Duodenal mucosa (tissue), 2 donors: ENCODE results near the gene NUDT14.

ENCODE experiments used
- H3K27ac ChIP-seq: one replicate; pipeline ENCODE4 v1.7.0; 2013; ENCODE audit warnings: low read depth, low read length
- H3K27me3 ChIP-seq, 2 donors: one replicate each; pipeline ENCODE4 v1.7.0; 2013; ENCODE audit warnings: low read length in 2 of 2, control low read depth in 1 of 2; ENCODE audit not compliant: insufficient read depth in 2 of 2, control insufficient read depth in 1 of 2
- H3K36me3 ChIP-seq, 2 donors: one replicate each; pipeline ENCODE4 v1.7.0; 2013; ENCODE audit warnings: low read length in 2 of 2, control low read depth in 1 of 2; ENCODE audit not compliant: insufficient read depth in 2 of 2, control insufficient read depth in 1 of 2
- H3K4me1 ChIP-seq, 2 donors: one replicate each; pipeline ENCODE4 v1.7.0; 2013; ENCODE audit warnings: low read length in 2 of 2, control low read depth in 1 of 2; ENCODE audit not compliant: insufficient read depth in 2 of 2, control insufficient read depth in 1 of 2
- H3K4me3 ChIP-seq, 2 donors: one replicate each; pipeline ENCODE4 v1.7.0; 2013; ENCODE audit warnings: low read length in 2 of 2, low read depth in 1 of 2
- H3K9ac ChIP-seq, 2 donors: one replicate each; pipeline ENCODE4 v1.7.0; 2013; ENCODE audit warnings: low read length in 2 of 2, low read depth in 1 of 2
- H3K9me3 ChIP-seq, 2 donors: one replicate each; pipeline ENCODE4 v1.7.0; 2013; ENCODE audit warnings: low read length in 2 of 2, control low read depth in 1 of 2; ENCODE audit not compliant: control insufficient read depth in 1 of 2

The NUDT14 gene

DNA sequence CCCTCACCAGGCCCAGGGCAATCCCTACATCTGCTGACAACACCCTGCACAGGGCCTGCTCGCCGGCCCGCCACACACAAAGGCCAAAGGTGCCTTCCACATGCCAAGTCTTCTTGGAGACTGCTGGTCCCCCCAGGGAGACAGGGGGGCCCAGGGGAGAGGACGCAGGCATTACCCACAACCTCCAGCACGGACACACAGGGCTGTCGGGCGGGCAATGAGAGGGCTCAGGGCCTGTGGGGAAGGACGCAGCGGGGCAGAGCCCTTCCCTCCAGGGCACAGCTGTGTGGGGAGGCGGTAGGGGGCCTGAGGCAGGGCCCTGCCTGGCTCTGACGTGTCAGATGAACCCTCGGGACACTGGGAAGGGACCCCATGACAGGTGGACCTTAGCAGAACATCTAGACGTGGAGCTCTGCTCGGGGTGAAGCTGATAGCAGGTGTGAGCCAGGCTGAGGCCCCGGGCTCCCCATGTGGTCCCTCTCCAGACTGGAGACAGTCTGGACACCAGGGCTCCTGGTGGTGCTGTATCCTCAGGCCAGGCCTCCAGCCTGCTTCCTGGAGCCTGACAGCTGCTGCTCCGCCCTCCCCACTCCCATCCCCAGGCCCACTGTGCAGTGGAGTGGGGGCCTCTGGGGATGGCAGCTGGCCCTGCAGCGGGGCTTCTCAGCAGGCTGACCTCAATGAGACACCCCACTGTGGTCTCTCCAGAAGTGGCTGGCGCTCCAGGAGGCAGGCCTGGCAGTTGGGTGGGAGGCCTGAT lies 31.6 kb upstream of the NUDT14 start:
- Histone ChIP-seq H3K27ac (no peak overlapping the region), H3K36me3 (peaks cover 0 to 35% of the 10 kb centered on the region in 2 donors), H3K4me1 (no peaks in the 10 kb centered on the region), H3K9me3 (no peaks in the 10 kb centered on the region), H3K4me3 (no peak overlapping the region), H3K27me3 (no peaks in the 10 kb centered on the region), H3K9ac (no peak overlapping the region)

DNA sequence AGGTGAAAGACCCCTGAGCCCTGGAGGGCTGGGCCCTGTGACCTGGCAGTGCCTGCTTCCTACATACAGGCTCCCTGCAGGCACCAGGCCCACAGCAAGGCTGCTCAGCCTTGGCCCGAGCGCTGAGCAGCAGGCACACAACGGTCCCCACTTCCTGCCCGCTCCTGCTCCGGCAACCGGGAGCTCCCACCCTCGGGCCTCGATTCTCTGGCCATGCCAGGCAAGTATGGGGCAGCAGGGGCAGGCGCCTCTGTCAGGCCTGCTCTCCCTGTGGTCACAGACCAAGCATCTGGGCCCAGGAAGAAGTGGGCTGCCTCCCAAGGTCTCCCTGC lies 30.6 kb upstream of the NUDT14 start:
- Histone ChIP-seq H3K9me3 (no peaks in the 10 kb centered on the region), H3K4me1 (no peaks in the 10 kb centered on the region), H3K27ac (no peak overlapping the region), H3K27me3 (no peaks in the 10 kb centered on the region), H3K4me3 (no peak overlapping the region), H3K9ac (no peak overlapping the region), H3K36me3 (peaks cover 0 to 25% of the 10 kb centered on the region in 2 donors)

- Histone ChIP-seq H3K4me3 (no peak overlapping the region), H3K9me3 (no peaks in the 10 kb centered on the region), H3K9ac (no peak overlapping the region), H3K27ac (no peak overlapping the region), H3K36me3 (peaks cover 0 to 22% of the 10 kb centered on the region in 2 donors), H3K4me1 (no peaks in the 10 kb centered on the region), H3K27me3 (no peaks in the 10 kb centered on the region)
Measured at GRCh38 chr14:105211086-105211757, 30.1 kb upstream of the NUDT14 start.

GRCh38 chr14:105210266-105211025 lies 29.3 kb upstream of the NUDT14 start:
- no peaks in the 10 kb centered on the region for H3K27me3 ChIP-seq
- peaks cover 0 to 14% of the 10 kb centered on the region in 2 donors for H3K36me3 ChIP-seq
- H3K9ac ChIP-seq = no peak overlapping the region
- H3K4me1 ChIP-seq = peaks cover 0 to 5% of the 10 kb centered on the region in 2 donors
- H3K27ac ChIP-seq = no peak overlapping the region
- no peak overlapping the region for H3K4me3 ChIP-seq
- H3K9me3 ChIP-seq = no peaks in the 10 kb centered on the region

DNA sequence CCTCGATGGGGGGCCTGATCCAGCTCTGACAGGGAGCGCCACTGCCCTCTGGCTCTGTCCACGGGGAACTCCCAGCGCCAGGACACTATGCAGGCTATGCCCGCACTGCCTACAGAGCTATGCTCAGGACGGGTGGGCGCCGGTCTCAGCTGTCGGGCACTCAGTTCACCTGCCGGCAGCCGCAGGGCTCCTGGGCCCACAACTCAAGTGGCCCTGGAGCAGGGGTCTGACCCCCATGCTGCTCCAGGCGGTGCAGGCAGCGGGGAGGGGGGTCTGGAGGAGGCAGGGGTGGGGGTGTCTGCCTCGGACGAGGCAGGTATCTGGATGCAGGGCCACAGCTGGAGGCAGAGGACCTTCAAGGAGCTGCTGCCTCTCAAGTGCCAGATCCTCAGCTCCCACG lies 28.5 kb upstream of the NUDT14 start:
- Histone ChIP-seq H3K4me1 (peaks cover 3 to 9% of the 10 kb centered on the region in 2 donors), H3K9ac (no peak overlapping the region), H3K9me3 (no peaks in the 10 kb centered on the region), H3K27me3 (no peaks in the 10 kb centered on the region), H3K4me3 (no peak overlapping the region), H3K36me3 (peaks cover 0 to 8% of the 10 kb centered on the region in 2 donors), H3K27ac (no peak overlapping the region)

GRCh38 chr14:105209091-105209490 lies 28.0 kb upstream of the NUDT14 start:
- Histone ChIP-seq H3K9me3 (no peaks in the 10 kb centered on the region), H3K27ac (no peak overlapping the region), H3K4me3 (no peak overlapping the region), H3K27me3 (no peaks in the 10 kb centered on the region), H3K36me3 (peaks cover 0 to 8% of the 10 kb centered on the region in 2 donors), H3K9ac (no peak overlapping the region), H3K4me1 (peaks cover 9 to 15% of the 10 kb centered on the region in 2 donors)

GRCh38 chr14:105208738-105209075 lies 27.6 kb upstream of the NUDT14 start:
- Histone ChIP-seq H3K27me3 (peaks cover 0 to 3% of the 10 kb centered on the region in 2 donors), H3K36me3 (peaks cover 0 to 8% of the 10 kb centered on the region in 2 donors), H3K9ac (no peak overlapping the region), H3K9me3 (no peaks in the 10 kb centered on the region), H3K27ac (no peak overlapping the region), H3K4me1 (peaks cover 11 to 19% of the 10 kb centered on the region in 2 donors), H3K4me3 (no peak overlapping the region)

- Histone ChIP-seq H3K36me3 (peaks cover 0 to 5% of the 10 kb centered on the region in 2 donors), H3K9ac (no peak overlapping the region), H3K4me3 (no peak overlapping the region), H3K9me3 (no peaks in the 10 kb centered on the region), H3K4me1 (peaks cover 11 to 21% of the 10 kb centered on the region in 2 donors), H3K27me3 (peaks cover 0 to 3% of the 10 kb centered on the region in 2 donors), H3K27ac (no peak overlapping the region)
Measured at GRCh38 chr14:105207996-105208737, 27.1 kb upstream of the NUDT14 start.

GRCh38 chr14:105207460-105207901 lies 26.4 kb upstream of the NUDT14 start:
- Histone ChIP-seq H3K36me3 (peaks cover 0 to 5% of the 10 kb centered on the region in 2 donors), H3K4me1 (peaks cover 14 to 23% of the 10 kb centered on the region in 2 donors), H3K4me3 (no peak overlapping the region), H3K27me3 (peaks cover 0 to 6% of the 10 kb centered on the region in 2 donors), H3K9me3 (no peaks in the 10 kb centered on the region), H3K9ac (no peak overlapping the region), H3K27ac (no peak overlapping the region)
